Measurements from ENCODE around the gene NUP62CL.

Gene NUP62CL

GRCh38 chrX:107146670-107147069 lies 59.6 kb downstream of the NUP62CL start:
- no peak for DNase-seq

DNA sequence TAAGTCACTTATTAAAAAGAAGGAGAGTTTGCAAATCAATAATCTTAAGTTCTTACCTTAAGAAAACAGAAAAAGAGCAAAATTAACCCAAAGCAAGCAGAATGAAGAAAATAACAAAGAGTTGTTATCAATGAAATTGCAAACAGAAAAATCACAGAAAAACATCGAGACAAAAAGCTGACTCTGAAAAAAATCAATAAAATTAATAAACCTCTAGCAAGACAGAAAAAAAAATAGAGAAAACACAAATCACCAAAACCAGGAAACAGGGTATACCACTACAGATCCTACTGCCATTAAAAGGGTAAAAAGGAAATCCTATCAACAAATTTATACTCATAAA lies 70.3 kb downstream of the NUP62CL start:
- no peak for DNase-seq

DNA sequence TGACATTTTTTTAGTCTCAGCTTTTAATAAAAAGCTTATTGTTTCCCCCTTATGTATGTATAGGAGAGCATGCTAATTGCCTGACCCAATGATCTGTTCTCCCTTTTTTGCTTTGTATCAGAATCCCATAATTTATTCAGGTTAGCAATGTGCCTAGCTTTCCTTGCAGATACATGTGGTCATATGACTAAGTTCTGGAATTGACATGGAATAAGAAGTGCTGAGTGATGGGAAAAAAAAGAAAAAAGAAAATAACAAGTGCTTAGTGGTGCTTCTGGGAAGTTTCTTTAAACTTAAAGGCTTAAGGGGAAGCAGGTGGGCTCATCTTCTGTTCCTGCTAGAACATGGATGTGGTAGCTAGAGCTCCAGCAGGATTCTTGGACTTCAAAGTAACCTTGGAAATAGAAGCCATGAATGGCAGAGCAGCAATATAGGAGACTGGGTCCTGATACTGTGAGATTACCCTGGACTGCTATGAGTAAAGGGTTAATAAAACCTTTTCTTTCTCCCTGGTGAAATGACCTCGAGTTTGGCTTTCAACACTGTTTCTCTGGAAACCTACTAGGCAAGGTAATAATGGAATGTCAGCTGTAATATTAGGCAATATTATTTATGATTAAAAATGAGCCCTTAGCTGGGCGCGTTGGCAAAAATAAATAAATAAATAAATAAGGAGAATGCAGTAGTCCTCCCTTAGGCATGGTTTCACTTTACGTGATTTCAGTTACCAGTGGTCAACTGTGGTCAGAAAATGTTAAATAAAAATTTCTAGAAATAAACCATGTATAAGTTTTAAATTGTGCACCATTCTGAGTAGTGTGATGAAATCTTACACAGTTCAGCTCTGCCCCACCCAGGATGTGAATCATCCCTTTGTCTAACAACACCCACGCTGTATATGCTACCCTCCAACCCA lies 70.9 kb downstream of the NUP62CL start:
- peak; percentile 1 to 22 for DNase-seq

- no peak for DNase-seq
Observed at GRCh38 chrX:107123750-107124149, 82.5 kb downstream of the NUP62CL start.

- DNase-seq, result no peak
Observed at GRCh38 chrX:107119283-107119682, 87.0 kb downstream of the NUP62CL start.

GRCh38 chrX:107118322-107119147 lies 87.7 kb downstream of the NUP62CL start, which contains the start of gene RBM41:
TSS of gene RBM41 (minus strand) at chrX:107118822. CDS start at chrX:107118773, 49 bp downstream.
- peak; percentile 67 to 69 for DNase-seq

GRCh38 chrX:107117993-107118321 lies 88.3 kb downstream of the NUP62CL start:
- no peak for DNase-seq

GRCh38 chrX:107107459-107107858 lies 98.8 kb downstream of the NUP62CL start:
- DNase-seq, result no peak

DNA sequence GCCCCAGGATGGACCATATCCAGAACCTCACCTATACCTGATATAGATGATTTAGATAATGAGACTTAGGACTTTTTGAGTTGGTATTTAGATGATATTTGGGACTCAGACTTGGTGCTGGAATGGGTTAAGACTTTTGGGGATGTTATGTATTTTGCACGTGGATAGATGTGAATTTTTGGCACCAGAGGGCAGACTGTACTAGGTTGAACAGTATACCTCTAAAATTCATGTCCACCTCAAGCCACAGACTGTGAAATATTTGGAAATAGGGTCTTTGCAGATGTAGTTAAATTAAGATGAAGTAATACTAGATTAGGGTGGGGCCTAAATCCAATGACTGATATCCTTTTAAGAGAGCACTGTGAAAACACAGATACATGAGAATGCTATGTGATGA lies 103.3 kb downstream of the NUP62CL start:
- no peak for DNase-seq

DNA sequence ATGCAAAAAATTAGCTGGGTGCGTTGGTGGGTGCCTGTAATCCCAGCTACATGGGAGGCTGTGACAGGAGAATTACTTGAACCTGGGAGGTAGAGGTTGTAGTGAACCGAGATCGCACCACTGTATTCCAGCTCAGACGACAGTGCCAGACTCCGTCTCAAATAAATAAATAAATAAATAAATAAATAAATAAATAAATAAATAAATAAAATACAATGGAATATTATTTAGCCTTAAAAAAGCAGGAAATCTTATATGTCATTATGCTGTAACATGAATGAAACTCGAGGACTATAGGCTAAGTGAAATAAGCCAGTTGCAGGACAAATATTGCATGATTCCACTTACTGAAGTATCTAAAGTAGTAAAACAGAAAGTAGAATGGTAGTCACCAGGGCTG lies 130.1 kb downstream of the NUP62CL start:
- no peak for DNase-seq
